C1 segment of cervical spinal cord (tissue), 14 donors: ENCODE results near the gene ACCSL.

ENCODE experiments used
- DNase-seq, 14 donors: peaks; one replicate each; lab custom pipeline; 2025; lab: John Stamatoyannopoulos, UW

ACCSL gene

GRCh38 chr11:44018127-44018521 lies 29.7 kb upstream of the ACCSL start:
- no peak for DNase-seq

DNA sequence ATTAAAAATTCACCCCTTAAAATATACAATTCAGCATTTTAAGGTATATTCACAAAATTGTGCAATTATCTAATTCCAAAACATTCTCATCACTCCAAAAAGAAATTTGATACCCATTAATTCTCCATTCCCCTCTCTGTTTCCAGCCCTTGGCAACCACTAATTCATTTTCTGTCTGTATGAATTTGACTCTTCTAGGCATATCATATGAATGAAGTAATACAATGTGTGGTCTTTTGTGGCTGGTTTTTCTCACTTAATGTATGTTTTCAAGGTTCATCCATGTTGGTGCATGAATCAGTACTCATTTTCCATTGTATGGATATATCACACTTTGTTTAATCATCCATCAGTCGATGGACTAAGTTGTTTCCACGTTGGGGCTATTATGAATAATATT lies 29.0 kb upstream of the ACCSL start:
- no peak for DNase-seq

- no peak for DNase-seq
These were observed 22.8 kb upstream of the ACCSL start for GRCh38 chr11:44024977-44025376.

GRCh38 chr11:44025727-44026126 lies 22.1 kb upstream of the ACCSL start:
- DNase-seq, result no peak

DNA sequence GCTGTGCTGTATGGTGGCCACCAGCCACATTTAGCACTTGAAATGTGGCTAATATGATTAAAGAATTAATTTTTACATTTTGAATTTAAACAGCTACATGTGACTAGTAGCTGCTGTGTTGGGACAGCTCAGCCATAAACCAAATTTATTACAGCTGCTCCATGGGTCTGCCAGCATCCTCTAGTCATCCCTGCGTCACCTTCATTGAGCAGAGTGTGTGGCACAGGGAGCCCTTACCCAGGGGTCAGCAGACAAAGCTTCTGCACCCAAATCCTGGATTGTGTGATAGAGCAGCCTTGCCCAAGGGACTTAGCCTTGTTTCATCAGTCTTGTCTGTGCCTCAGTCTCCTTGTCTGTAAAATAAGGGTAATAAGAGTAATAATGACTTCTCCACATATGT lies 19.4 kb upstream of the ACCSL start:
- DNase-seq, result no peak

GRCh38 chr11:44028816-44029506 lies 18.8 kb upstream of the ACCSL start:
- no peak for DNase-seq

DNA sequence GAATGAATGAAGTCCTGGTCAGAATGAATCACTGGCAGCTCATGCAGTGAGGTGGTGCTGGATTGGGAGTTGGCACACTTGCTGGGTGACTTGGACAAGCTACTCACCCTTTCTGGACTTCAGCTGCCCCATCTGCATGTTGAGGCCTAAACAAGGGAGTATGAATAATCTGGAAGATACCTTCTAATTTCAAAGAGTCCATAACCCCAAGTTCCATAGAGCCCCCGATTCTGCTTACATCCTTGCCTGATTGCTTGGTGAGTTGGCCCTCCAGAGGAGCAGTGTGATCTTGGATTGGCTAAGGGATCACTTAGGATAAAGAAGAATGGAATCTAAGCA lies 18.3 kb upstream of the ACCSL start:
- no peak for DNase-seq

- DNase-seq, result no peak
These were observed 17.5 kb upstream of the ACCSL start for GRCh38 chr11:44029977-44030911.

DNA sequence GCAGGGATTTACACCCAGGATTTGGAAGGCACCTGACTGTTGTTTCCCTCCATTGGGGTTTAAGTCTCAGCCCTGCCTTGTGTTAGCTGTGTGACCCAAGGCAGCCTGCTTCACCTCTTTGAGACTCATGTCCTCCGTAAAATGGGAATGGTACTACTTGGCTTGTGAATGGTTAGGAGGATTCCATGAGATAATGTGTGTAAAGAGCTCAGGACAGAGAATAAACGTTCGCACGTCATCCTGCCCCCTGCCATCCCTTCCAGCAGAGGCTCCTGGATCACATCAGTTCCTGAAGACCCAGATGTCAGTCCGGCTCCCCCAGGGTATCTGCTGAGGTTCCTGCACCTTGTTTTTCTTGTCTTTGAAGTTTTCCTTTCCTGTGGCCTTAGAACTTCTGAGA lies 16.8 kb upstream of the ACCSL start:
- no peak for DNase-seq

GRCh38 chr11:44031549-44031948 lies 16.2 kb upstream of the ACCSL start:
- no peak for DNase-seq

DNA sequence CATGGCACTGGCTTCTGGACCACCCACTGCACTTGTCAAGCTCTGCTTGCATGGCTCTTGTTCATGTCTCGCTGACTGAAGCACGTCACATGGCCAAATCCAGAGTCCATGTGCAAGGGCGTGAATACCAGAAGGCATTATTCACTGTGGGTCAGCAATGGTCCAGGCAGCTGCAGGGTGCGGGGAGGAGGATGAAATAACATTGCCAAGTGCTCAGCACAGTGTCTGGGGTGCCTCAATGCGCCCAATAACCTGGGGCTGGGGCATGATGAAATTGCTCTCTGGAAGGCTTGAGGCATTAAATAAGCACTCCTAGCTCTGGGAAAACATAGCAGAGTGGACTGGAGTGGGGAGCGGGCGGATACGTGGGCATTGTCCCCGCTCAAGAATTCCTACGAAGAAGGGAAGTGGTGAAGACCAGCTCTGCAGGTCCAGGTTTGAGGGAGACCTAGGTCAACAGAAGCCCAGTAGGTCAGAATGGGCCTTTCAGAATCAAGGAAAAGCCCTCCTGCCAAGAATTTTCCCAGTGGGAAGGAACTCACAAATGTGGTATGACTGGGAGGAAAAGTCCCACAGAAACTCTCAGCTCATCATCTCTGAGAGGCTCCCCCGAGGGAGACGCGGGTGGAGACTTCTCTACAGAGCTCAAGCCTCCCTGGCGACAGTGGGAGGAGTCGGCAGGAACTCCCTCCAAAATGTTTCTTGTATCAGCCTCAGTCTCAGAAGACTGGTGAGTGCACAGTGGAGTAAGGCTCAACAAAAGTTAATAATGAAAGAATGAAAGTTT lies 15.3 kb upstream of the ACCSL start:
- DNase-seq, result peak in 5 of 14 donors; percentile 4 to 29 (median 15)

DNA sequence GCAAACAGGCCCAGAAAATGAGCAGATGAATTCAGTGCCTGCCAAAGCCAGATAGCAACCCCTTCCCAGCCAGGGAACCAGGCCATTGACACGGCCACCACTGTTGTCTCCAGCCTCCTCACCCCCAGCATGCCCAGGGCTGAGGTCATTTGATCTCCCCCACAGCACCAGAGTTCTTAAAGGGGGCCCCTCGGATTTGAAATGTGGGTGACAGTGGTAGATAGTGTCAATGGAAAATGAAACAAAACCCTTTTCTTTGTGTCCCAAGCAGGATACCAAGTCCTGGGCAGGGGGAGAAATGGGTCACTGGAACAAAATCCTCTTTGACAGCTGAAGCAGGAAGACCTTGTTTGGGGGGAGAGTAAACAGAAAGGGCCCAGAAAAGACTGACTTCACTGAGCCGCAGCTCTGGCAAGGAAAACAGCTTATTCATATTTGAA lies 14.3 kb upstream of the ACCSL start:
- peak in 13 of 14 donors; percentile 11 to 79 (median 49) for DNase-seq

DNA sequence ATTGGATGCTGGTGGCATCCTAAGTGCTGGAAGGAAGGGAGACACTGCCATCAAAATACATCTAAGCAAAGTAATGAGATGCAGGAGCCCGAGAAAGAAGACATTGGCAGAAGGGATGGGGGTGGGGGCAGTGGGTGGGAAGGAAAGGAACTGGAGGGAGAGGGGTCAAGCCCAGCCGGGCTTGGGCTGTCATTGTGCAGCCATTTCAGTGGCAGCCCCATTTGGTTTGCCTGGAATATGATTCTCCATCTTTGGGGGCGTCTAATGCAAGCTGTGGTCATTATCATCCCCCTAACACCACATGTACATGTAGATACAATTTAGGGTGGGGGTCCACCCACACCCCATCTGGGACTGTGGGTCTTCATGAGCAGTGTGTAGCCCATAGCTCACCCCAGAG lies 13.9 kb upstream of the ACCSL start:
- no peak for DNase-seq

DNA sequence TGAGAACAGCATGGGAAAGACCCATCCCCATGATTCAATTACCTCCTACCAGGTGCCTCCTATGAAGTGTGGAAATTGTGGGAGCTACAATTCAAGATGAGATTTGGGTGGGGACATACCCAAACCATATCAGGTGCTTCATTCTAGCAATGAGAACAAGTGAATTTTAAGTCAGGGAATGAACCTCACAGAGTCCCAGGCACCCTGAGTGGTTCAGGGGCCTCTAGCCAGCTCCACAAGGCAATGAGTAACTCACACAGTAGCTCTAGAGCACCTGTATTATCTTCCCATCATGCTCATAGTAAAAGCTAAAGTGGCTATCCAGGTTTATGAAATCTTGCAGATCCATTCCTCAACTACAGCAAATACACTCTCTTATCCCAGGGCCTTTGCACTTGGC lies 13.1 kb upstream of the ACCSL start:
- DNase-seq, result no peak

GRCh38 chr11:44036811-44037657 lies 10.7 kb upstream of the ACCSL start:
- DNase-seq, result peak in 13 of 14 donors; percentile 13 to 75 (median 67)

- no peak for DNase-seq
These were observed 10.2 kb upstream of the ACCSL start for GRCh38 chr11:44037658-44037998.

DNA sequence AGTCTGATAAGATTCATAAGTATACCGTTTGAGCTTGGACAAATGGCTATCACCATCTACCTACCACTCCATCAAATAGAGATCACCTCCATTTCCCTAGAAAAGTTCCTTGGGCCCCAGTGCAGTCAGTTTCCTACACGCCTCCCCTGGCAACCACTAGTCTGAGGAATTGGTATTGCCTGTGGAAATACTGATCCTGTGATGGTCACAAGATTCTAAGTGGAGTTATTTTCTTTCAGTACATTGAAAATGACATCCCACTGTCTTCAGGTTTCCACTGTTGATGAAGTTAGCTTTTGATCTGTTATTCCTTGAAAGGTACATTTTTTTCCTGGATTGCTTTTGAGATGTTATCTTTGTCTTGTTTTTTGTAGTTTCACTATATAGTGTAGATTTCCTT lies 4.6 kb upstream of the ACCSL start:
- DNase-seq, result no peak

- no peak for DNase-seq
These were observed 1.6 kb upstream of the ACCSL start for GRCh38 chr11:44046182-44046581.

- no peak for DNase-seq
These were observed 483 bp upstream of the ACCSL start for GRCh38 chr11:44047298-44047697.

DNA sequence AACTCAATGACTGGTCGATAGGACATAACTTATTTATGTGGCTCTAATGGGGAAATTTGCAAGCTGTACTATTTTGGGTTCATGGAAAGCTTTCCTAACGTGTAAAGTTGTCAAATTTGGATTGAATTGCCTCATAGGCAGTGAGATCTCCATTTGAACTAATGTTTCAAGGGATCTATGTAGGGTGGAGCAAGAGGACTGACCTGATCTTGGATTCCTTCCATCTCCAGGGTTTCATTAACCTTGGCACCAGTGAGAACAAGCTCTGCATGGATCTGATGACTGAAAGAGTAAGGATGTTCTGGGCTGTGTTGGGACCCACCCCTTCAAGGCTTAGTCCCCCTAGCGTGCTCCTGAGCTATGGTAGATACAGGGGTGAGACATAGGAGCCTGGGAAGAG lies 2.1 kb downstream of the ACCSL start:
- DNase-seq, result no peak

- DNase-seq, result no peak
These were observed 3.4 kb downstream of the ACCSL start for GRCh38 chr11:44051171-44051570.
